H1 (cell line): Measurements from ENCODE around the gene NTNG2. TPM values are rescaled to one million over a fixed set of nuclear protein-coding genes. Genes with fewer than 3 reads are reported as not detected.
A peak's percentile ranks its signal among the peaks of the same experiment; 100 is the strongest.

Experiments used
- EP300 ChIP-seq, 2 experiments: IDR thresholded peaks; 1 replicate in 1 of 2; 2 replicates in 1 of 2; pipeline ENCODE4 v1.6.1; 2011 to 2012; ENCODE audit warnings: low read depth in 2 of 2, low read length in 2 of 2, mild to moderate bottlenecking in 2 of 2, borderline replicate concordance in 1 of 2, inconsistent platforms in 1 of 2, moderate library complexity in 1 of 2
- KDM4A ChIP-seq: IDR thresholded peaks from one replicate; pipeline ENCODE4 v1.7.1; 2012; ENCODE audit warnings: low read depth, mild to moderate bottlenecking, moderate library complexity, low read length, inconsistent platforms; ENCODE audit not compliant: severe bottlenecking
- SP4 ChIP-seq: IDR thresholded peaks from 2 replicates; pipeline ENCODE4 v1.6.1; 2012; ENCODE audit warnings: low read length, inconsistent platforms
- ZNF274 ChIP-seq: IDR thresholded peaks from 2 replicates; pipeline ENCODE4 v1.7.0; 2012; ENCODE audit warnings: low read length, borderline replicate concordance; ENCODE audit errors: extremely low read depth
- polyA plus RNA-seq, 7 experiments: library from polyadenylated mRNA; depleted of rRNA in 3 of 7; stranded (reverse) in 5 of 7; unstranded in 2 of 7; fragments of >200 nt in 5 of 7; fragments of 200-250 nt in 2 of 7; gene quantifications; 1 replicate in 5 of 7; 2 replicates in 1 of 7; 4 replicates in 1 of 7; pipeline versions ENCODE4 v1.2.1 to v1.2.3, GENCODE V29; 2011 to 2013; ENCODE audit warnings: missing spikeins in 2 of 7, mixed read lengths in 2 of 7
- total RNA-seq: library from RNA; stranded (reverse); fragmentation: NEBNext Ultra II Directional; extraction: Animal tissue kit (Norgen Biotek cat#: 25700); gene quantifications from 2 replicates; pipeline ENCODE4 v1.2.1, GENCODE V29; 2021

Gene NTNG2
- total and polyA plus RNA-seq, 2 of the 8 experiments (the other 6 are each of a cell fraction or from before 2014, with no cell fraction given): 1.4 to 1.5 TPM

DNA sequence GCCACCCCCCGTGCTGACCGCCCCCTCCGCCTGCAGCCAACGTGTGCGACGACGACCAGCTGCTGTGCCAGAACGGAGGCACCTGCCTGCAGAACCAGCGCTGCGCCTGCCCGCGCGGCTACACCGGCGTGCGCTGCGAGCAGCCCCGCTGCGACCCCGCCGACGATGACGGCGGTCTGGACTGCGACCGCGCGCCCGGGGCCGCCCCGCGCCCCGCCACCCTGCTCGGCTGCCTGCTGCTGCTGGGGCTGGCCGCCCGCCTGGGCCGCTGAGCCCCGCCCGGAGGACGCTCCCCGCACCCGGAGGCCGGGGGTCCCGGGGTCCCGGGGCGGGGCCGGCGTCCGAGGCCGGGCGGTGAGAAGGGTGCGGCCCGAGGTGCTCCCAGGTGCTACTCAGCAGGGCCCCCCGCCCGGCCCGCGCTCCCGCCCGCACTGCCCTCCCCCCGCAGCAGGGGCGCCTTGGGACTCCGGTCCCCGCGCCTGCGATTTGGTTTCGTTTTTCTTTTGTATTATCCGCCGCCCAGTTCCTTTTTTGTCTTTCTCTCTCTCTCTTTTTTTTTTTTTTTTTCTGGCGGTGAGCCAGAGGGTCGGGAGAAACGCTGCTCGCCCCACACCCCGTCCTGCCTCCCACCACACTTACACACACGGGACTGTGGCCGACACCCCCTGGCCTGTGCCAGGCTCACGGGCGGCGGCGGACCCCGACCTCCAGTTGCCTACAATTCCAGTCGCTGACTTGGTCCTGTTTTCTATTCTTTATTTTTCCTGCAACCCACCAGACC, 80.2 kb downstream of the NTNG2 start (continued):
- no peak for TF ChIP-seq SP4
- peak; percentile 87 for TF ChIP-seq KDM4A
- TF ChIP-seq ZNF274: no peak
- no peak for TF ChIP-seq EP300 (IDR thresholded peaks at IDR 0.05; ENCODE audit: borderline replicate concordance in 1 of 2, low read depth in 2 of 2, low read length in 2 of 2)
